Mammary epithelial cell (primary cell): Measurements from ENCODE around the gene SPRED1.

Source experiments
- EZH2 ChIP-seq: IDR thresholded peaks from 2 replicates; pipeline ENCODE4 v1.6.1; 2012; ENCODE audit warnings: low read length, inconsistent platforms, borderline replicate concordance
- TF ChIP-seq, protein P1 (sequence below), 2 donors: IDR thresholded peaks in 1 of 2; conservative IDR thresholded peaks in 1 of 2; 2 replicates each; pipeline ENCODE4 v1.5.1; 2011 to 2012; ENCODE audit warnings: inconsistent platforms in 2 of 2, low read length in 2 of 2, mild to moderate bottlenecking in 2 of 2, control low read depth in 1 of 2, low read depth in 1 of 2; ENCODE audit not compliant: insufficient read depth in 1 of 2; ENCODE audit errors: extremely low read depth in 1 of 2

DNA sequence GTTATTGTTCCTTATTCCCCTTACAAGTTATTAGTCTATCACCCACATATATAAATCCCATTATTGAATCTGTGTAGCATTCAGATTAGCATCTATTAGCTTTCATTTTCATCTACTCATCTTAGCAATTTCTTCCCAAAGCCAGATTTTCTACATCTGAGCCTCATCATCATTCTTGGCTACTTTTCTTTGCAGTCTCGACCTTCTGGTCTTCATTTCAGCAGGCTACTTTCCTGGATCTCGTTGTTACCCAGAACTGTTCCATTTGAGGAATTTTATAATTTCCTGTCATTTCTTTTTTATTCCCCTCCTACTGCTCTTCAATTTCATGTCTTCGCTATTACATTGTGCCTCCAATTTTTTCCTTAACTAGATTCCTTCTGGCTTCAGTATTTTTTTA lies 51.8 kb downstream of the SPRED1 start:
- no peak for TF ChIP-seq EZH2
- TF ChIP-seq, protein P1, sequence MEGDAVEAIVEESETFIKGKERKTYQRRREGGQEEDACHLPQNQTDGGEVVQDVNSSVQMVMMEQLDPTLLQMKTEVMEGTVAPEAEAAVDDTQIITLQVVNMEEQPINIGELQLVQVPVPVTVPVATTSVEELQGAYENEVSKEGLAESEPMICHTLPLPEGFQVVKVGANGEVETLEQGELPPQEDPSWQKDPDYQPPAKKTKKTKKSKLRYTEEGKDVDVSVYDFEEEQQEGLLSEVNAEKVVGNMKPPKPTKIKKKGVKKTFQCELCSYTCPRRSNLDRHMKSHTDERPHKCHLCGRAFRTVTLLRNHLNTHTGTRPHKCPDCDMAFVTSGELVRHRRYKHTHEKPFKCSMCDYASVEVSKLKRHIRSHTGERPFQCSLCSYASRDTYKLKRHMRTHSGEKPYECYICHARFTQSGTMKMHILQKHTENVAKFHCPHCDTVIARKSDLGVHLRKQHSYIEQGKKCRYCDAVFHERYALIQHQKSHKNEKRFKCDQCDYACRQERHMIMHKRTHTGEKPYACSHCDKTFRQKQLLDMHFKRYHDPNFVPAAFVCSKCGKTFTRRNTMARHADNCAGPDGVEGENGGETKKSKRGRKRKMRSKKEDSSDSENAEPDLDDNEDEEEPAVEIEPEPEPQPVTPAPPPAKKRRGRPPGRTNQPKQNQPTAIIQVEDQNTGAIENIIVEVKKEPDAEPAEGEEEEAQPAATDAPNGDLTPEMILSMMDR (conservative IDR thresholded peaks at IDR 0.05 in 1 of 2, IDR thresholded peaks at IDR 0.05 in 1 of 2; ENCODE audit: extremely low read depth in 1 of 2, insufficient read depth in 1 of 2, low read depth in 1 of 2, low read length in 2 of 2), result no peak
